NCI-H2107 (cell line): ENCODE measurements around the gene E2F1.
"Not testable (repeated sequence)": the region's sequence is repeated elsewhere in the genome, so short reads cannot be mapped to it uniquely, and the experiment has no call there.

Experiments
- DNase-seq: peaks from one replicate; lab custom pipeline; 2025; lab: John Stamatoyannopoulos, UW

The E2F1 gene

DNA sequence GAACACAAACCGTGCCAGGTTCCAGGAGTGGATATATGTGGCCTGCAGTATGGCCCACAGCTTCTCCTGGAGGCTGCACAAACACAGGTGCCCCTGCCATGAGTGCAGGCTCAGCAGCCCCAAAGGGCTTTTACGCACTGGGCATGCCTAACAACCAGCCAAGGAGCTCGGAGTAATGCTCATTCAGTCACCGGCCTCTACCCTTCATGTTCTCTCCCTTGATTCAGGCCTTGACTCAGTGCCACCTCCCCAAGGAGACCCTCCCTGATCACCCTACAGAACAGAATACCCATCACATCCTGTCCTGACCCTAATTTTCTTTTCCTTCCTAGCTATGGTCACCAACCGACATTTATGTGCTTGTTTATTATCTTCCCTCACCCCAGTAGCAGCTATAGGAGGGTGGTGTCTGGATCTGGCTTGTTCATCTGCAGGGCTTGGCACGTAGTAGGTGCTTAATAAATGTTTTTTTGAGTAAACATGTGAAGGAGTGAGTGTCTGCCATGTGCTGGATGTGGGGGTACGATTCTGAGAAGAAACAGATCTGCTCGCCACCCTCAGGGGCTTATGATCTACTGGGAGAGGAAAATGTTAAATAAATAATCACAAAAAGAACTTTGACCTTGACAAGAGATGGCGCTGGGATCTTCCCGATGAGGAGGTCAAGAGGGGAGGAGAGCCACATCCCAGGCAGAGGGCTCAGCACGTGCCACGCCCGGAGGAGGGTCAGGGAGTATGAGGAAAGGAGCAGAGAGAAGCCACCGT lies 24.7 kb upstream of the E2F1 start:
- no peak for DNase-seq

DNA sequence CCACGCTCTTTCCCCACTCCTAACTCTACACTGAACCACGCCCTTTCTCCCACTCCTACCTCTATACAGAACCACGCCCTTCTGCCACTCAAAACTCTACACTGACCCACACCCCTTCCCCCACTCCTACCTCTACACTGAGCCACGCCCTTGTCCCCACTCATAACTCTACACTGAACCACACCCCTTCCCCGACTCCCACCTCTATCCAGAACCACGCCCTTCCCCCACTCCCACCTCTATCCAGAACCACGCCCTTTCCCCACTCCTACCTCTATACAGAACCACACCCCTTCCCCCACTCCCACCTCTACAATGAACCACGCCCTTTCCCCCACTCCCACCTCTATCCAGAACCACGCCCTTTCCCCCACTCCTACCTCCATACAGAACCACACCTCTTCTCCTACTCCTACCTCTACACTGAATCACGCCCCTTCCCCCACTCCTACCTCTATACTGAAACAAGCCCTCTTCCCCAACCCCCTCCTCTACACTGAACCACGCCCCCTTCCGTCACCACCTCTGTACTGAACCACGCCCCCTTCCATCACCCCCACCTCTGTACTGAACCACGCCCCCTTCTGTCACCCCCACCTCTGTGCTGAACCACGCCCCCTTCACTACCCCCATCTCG lies 23.8 kb upstream of the E2F1 start:
- no peak for DNase-seq

- DNase-seq, result no peak
Measured at GRCh38 chr20:33709398-33709797, 23.2 kb upstream of the E2F1 start.

- DNase-seq, result no peak
Measured at GRCh38 chr20:33707668-33708067, 21.5 kb upstream of the E2F1 start.

GRCh38 chr20:33704197-33704924 lies 18.2 kb upstream of the E2F1 start:
- no peak for DNase-seq

- no peak for DNase-seq
Measured at GRCh38 chr20:33703498-33704137, 17.4 kb upstream of the E2F1 start.

- DNase-seq, result no peak
Measured at GRCh38 chr20:33702861-33703260, 16.7 kb upstream of the E2F1 start.

GRCh38 chr20:33701629-33702450 lies 15.7 kb upstream of the E2F1 start:
- no peak for DNase-seq

DNA sequence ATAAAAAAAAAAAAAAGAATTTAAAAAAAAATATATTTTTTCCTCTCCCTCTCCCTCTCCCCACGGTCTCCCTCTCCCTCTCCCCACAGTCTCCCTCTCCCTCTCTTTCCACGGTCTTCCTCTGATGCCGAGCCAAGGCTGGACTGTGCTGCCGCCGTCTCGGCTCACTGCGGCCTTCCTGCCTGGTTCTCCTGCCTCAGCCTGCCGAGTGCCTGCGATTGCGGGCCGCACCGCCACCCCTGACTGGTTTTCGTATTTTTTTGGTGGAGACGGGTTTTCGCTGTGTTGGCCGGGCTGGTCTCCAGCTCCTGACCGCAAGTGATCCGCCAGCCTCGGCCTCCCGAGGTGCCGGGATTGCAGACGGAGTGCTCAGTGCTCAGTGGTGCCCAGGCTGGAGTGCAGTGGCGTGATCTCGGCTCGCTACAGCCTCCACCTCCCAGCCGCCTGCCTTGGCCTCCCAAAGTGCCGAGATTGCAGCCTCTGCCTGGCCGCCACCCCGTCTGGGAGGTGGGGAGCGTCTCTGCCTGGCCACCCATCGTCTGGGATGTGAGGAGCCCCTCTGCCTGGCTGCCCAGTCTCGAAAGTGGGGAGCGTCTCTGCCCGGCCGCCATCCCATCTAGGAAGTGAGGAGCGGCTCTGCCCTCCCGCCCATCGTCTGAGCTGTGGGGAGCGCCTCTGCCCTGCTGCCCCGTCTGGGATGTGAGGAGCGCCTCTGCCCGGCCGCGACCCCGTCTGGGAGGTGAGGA lies 14.7 kb upstream of the E2F1 start:
- not testable (repeated sequence) for DNase-seq

GRCh38 chr20:33698966-33699365 lies 12.8 kb upstream of the E2F1 start:
- not testable (repeated sequence) for DNase-seq

GRCh38 chr20:33697129-33697528 lies 10.9 kb upstream of the E2F1 start:
- no peak for DNase-seq

DNA sequence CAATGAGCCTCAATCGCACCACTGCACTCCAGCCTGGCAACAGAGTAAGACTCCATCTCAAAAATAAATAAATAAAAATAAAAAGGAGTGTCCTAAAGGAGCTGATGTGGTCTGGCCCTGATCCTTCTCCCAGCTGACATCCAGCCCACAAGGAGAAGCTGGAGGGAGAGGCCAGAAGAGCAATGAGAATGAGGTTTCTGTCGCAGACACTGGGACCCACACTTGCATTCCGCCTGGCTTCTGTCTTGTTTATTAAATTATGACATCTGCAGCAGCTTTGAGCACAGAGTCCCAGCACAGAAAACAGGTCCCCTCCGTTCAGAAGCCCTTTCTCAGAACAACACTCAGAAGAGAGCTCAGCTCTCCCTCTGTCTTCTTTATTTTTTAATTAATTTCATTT lies 10.3 kb upstream of the E2F1 start:
- DNase-seq, result no peak

- no peak for DNase-seq
Measured at GRCh38 chr20:33694639-33695012, 8.4 kb upstream of the E2F1 start.

DNA sequence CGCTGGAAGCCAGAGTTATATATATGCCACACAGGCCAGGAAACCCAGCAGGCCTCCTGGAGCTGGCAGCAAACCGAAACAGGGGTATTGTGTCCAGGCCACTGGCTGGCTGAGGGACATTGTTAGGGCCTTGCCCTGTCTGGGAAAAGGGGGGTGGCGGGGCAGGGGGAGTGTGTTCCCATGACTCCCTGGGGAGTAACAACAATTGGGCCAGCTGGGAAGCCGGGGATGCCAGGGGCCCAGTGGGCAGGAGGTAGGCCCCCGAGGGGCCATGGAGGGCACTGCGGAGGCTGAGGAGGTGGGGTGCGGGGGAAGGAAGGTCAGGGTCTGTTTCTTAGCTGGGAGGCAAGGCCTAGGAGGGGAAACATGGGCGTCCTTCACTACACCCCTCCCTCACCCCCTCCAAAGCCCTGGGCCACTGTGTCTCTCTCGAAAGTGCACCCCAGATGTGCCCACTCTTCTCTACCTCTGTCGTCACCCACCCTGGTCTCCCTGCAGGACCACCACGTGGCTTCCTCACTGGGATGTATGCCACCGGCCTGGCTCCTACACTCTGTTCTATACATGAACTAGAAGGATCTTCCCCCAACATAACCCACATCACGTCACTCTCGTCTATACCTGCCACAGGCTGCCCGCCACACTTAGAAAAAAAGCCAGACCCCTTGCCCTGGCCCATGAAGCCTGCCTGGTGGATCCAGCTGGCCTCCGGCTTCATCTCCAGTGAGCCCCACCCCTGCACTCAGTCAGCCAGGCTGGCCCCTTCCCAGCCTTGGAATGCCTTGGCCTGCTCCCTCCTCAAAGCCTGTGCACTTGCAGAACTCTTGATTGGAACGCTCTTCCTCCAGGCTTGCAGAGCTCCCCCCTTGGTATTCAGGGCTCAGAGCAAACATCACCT lies 7.8 kb upstream of the E2F1 start:
- no peak for DNase-seq

DNA sequence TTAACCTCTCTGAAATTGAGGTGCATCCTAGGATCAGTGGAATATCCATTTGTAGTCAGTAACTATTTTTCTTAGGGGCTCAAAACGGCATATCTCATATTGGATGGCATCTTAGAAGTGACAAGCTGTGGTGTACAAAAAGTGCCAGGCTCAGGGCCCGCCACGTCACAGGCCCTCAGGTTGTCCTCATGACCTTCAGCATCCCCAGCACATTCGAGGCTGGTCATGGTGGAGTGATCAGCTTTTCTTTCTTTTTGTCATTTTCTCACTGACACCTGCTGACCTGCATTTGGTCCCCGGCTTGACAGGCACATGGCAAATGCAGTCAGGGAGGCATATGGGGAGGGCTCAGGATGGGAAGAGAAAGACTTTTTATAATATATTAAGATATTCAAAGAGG lies 7.1 kb upstream of the E2F1 start:
- DNase-seq, result no peak

DNA sequence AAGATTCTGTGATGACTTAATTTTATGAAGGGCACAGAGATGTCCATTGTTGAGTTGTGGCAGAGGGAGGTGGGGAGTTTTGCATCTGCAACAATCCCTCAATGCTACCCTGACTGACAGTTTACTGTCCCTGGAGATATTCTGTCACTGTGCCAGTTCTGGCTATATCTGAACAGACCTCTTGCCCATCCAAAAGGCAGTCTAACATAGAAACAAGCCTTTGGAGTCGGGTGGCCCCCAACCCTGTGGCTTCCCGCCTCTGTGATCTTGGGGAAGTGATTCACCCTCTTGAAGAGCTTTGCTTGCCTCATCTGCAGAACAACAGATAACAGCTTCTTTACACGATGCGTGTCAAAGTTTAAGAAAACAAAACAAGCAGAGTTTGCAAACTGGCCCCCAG lies 3.8 kb upstream of the E2F1 start:
- DNase-seq, result no peak

DNA sequence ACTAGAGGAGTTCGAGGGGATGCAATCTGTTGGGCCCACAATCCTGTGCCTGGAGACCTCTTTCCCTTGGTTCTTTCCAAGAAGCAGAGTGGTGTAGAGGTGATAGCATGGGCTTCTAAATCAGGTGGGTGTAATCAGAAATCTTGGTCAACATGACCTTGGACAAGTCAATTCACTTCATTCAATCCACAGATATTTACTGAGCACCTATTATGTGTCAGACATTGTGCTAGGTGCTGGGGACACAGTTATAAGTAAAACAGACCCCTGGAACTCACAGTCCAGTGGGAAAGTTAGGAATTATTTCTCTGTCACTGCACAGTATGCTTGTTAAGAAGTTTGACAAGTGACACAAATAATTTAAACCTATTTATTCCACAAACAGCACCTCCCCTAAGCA lies 3.3 kb upstream of the E2F1 start:
- DNase-seq, result no peak

DNA sequence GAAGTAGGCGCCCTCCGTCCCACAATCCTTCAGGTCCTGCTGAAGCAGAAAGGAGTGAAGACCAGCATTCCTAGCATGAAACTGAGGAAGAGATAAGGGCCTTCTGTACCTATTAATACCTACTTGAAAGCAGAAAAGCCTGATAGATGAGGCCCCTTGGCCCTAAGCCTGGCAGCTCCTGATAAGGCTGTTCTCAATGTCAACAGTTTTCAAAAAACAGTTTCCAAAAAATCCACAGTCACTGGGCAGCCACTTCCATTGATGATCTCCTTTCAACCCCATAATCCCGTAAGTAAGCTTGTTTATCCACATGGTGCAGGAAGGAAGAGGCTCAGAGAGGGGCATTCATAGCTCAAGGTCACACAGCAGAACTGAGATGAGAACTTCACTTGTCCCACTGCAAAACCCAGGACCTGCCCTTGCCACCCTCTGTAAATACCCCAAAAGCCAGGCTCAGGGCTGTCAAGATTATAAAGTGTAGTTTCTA lies 2.8 kb upstream of the E2F1 start:
- no peak for DNase-seq

DNA sequence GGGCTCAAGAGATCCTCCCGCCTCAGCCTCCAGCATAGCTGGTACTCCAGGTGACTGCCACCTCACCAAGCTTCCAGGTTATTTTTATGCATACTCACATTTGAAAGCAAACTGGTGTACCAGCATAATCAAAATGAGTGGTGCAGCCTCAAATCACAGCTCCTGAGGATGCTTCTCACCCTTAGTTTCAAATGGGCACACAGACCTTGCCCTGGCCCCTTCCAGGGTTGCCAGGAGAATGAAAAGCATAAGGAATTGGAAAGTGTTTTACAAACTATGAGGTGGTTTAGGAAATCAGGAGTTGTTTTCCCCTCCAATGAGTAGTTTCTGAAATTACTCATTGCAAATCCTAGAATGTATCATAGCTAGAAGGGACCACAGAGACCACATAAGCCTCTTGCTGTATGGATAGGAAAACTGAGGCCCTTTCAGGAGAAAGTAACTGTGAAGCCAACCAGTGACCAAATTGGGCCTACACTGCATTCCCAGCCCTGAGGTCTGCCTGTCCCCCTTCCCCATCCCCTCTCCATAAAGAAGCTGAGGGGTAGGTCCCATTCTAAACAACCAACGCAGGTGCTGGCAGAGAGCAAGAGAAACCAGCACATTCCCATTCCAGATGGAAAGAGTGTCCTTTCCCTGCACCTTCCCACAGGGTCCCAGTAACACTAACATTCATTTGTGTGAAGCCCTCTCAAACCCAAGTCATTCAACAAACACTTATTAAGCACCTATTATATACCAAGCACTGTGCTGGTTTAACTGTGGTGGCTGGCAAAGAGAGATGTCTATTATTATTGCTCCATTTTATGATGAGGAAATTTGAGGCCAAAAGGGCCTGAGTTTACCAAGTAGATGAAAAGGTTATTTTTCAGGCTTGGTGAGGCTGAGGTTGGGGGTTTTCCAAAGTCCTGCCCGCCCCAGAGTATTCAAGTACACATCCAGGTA lies 2.1 kb upstream of the E2F1 start:
- DNase-seq, result no peak
